ENCODE measurements around the gene GARNL3. TPM values are rescaled to one million over a fixed set of nuclear protein-coding genes. Genes with fewer than 3 reads are reported as not detected.

GARNL3 gene
- total and polyA plus RNA-seq, 2 donors from 2014 or later = 2.6 to 10.2 TPM

- Histone ChIP-seq H3K4me1 (ENCODE audit: control insufficient read depth in 2 of 3, insufficient read depth in 2 of 3, low read depth in 1 of 3, low read length in 3 of 3) (no peaks in the 10 kb centered on the region), H3K27ac (ENCODE audit: low read depth in 2 of 2, low read length in 2 of 2) (no peak overlapping the region), H3K27me3 (ENCODE audit: control insufficient read depth, insufficient read depth, low read length) (no peaks in the 10 kb centered on the region), H3K9me3 (ENCODE audit: control insufficient read depth in 2 of 3, insufficient read depth in 1 of 3, low read length in 3 of 3) (no peaks in the 10 kb centered on the region), H3K36me3 (ENCODE audit: control insufficient read depth in 2 of 3, insufficient read depth in 3 of 3, low read length in 3 of 3) (no peaks in the 10 kb centered on the region), H3K9ac (ENCODE audit: low read length in 3 of 3) (no peak overlapping the region), H3K4me3 (ENCODE audit: low read length in 3 of 3) (no peak overlapping the region)
- FAIRE-seq (no peak), DNase-seq (no peak)
- intact Hi-C loops (cut with DNase I) = no loop called here
- no peak for TF ChIP-seq CTCF (IDR thresholded peaks at IDR 0.05; ENCODE audit: borderline replicate concordance, extremely low read depth, insufficient read depth)
Measured at GRCh38 chr9:127263237-127263636, 1.3 kb upstream of the GARNL3 start.

- Histone ChIP-seq H3K27ac (ENCODE audit: low read depth in 2 of 2, low read length in 2 of 2) (no peak overlapping the region), H3K9me3 (ENCODE audit: control insufficient read depth in 2 of 3, insufficient read depth in 1 of 3, low read length in 3 of 3) (no peaks in the 10 kb centered on the region), H3K9ac (ENCODE audit: low read length in 3 of 3) (no peak overlapping the region), H3K4me3 (ENCODE audit: low read length in 3 of 3) (no peak overlapping the region), H3K36me3 (ENCODE audit: control insufficient read depth in 2 of 3, insufficient read depth in 3 of 3, low read length in 3 of 3) (no peaks in the 10 kb centered on the region), H3K27me3 (ENCODE audit: control insufficient read depth, insufficient read depth, low read length) (no peaks in the 10 kb centered on the region), H3K4me1 (ENCODE audit: control insufficient read depth in 2 of 3, insufficient read depth in 2 of 3, low read depth in 1 of 3, low read length in 3 of 3) (no peaks in the 10 kb centered on the region)
- FAIRE-seq = no peak
- no peak for DNase-seq
- intact Hi-C loops (cut with DNase I) = no loop called here
- no peak for TF ChIP-seq CTCF (IDR thresholded peaks at IDR 0.05; ENCODE audit: borderline replicate concordance, extremely low read depth, insufficient read depth)
Measured at GRCh38 chr9:127263664-127264063, 910 bp upstream of the GARNL3 start.

GRCh38 chr9:127267793-127268525 lies 3.4 kb downstream of the GARNL3 start:
- no peak overlapping the region for H3K27ac ChIP-seq (ENCODE audit: low read depth in 2 of 2, low read length in 2 of 2)
- no peaks in the 10 kb centered on the region for H3K9me3 ChIP-seq (ENCODE audit: control insufficient read depth in 2 of 3, insufficient read depth in 1 of 3, low read length in 3 of 3)
- no peak for TF ChIP-seq CTCF (IDR thresholded peaks at IDR 0.05; ENCODE audit: borderline replicate concordance, extremely low read depth, insufficient read depth)
- no peak overlapping the region for H3K4me3 ChIP-seq (ENCODE audit: low read length in 3 of 3)
- DNase-seq (no peak), FAIRE-seq (no peak)
- intact Hi-C loops (cut with DNase I) = no loop called here
- no peak overlapping the region for H3K9ac ChIP-seq (ENCODE audit: low read length in 3 of 3)
- no peaks in the 10 kb centered on the region for H3K4me1 ChIP-seq (ENCODE audit: control insufficient read depth in 2 of 3, insufficient read depth in 2 of 3, low read depth in 1 of 3, low read length in 3 of 3)
- H3K36me3 ChIP-seq (ENCODE audit: control insufficient read depth in 2 of 3, insufficient read depth in 3 of 3, low read length in 3 of 3) = no peaks in the 10 kb centered on the region
- no peaks in the 10 kb centered on the region for H3K27me3 ChIP-seq (ENCODE audit: control insufficient read depth, insufficient read depth, low read length)

GRCh38 chr9:127269449-127269848 lies 4.9 kb downstream of the GARNL3 start:
- no peaks in the 10 kb centered on the region for H3K9me3 ChIP-seq (ENCODE audit: control insufficient read depth in 2 of 3, insufficient read depth in 1 of 3, low read length in 3 of 3)
- H3K4me3 ChIP-seq (ENCODE audit: low read length in 3 of 3) = no peak overlapping the region
- FAIRE-seq = peak; percentile 42
- no peak overlapping the region for H3K9ac ChIP-seq (ENCODE audit: low read length in 3 of 3)
- H3K27ac ChIP-seq (ENCODE audit: low read depth in 2 of 2, low read length in 2 of 2) = no peak overlapping the region
- DNase-seq = no peak
- no peaks in the 10 kb centered on the region for H3K36me3 ChIP-seq (ENCODE audit: control insufficient read depth in 2 of 3, insufficient read depth in 3 of 3, low read length in 3 of 3)
- H3K4me1 ChIP-seq (ENCODE audit: control insufficient read depth in 2 of 3, insufficient read depth in 2 of 3, low read depth in 1 of 3, low read length in 3 of 3) = no peaks in the 10 kb centered on the region
- TF ChIP-seq CTCF (IDR thresholded peaks at IDR 0.05; ENCODE audit: borderline replicate concordance, extremely low read depth, insufficient read depth) = no peak
- no peaks in the 10 kb centered on the region for H3K27me3 ChIP-seq (ENCODE audit: control insufficient read depth, insufficient read depth, low read length)
- intact Hi-C loops (cut with DNase I) = no loop called here
